SH-SY5Y (cell line): Measurements from ENCODE around the gene ZNRF3.

ENCODE experiments used
- GATA2 ChIP-seq: IDR thresholded peaks from 2 replicates; pipeline ENCODE4 v1.6.1; 2011; ENCODE audit warnings: mild to moderate bottlenecking, low read depth, low read length
- GATA3 ChIP-seq: IDR thresholded peaks from 2 replicates; pipeline ENCODE4 v1.6.1; 2011; ENCODE audit warnings: low read depth, mild to moderate bottlenecking, low read length, moderate library complexity

Gene ZNRF3

GRCh38 chr22:29098296-29098695, 214.9 kb downstream of the ZNRF3 start:
- TF ChIP-seq GATA3 (no peak), GATA2 (no peak)

DNA sequence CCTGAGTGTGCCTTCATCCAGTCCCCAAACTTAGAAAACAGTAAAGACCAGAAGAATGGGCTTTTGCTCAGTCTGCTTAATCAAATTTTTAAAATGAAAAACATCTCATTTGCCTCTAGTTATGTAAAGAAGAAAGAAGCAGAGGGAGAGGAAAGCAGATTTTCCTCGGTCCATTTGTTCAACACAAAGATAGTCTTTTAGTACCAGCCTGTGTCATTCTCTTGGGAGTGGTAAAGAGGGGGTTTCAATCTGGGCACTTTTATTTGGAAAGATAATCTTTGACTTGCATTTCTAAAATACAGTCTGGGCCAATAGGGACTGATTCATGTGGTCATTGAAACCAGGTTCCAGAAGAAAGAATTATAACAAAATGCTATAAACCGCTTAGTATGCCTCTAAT, 218.9 kb downstream of the ZNRF3 start:
- TF ChIP-seq GATA2 (no peak), GATA3 (no peak)

DNA sequence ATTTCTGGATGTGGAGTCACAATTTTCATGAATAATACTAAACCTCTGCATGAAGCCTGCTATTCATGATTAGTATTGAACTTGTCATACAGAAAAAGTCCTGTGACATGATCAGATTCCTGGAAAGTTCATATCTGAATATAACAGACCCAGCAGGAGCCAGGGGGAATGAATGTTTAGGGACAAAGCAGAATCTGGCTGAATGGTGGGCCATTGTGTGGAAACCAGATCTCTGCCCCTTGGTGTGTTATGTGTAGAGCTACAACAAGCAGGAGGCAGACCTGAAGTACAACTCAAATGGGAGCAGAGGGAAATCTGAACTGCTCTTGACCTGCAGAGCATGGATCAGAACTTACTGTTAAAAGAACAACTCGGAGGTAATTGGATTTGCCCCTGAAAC, 219.7 kb downstream of the ZNRF3 start:
- TF ChIP-seq GATA2: no peak
- TF ChIP-seq GATA3: no peak

GRCh38 chr22:29105468-29105867, 222.1 kb downstream of the ZNRF3 start:
- no peak for TF ChIP-seq GATA3
- TF ChIP-seq GATA2: no peak

GRCh38 chr22:29106839-29107238, 223.5 kb downstream of the ZNRF3 start:
- TF ChIP-seq GATA3: no peak
